HG02759 (cell line): Measurements from ENCODE around the gene DSTN.

Source experiments
- ATAC-seq: cut with Tn5 transposase; IDR thresholded peaks from one replicate; pipeline ENCODE4 v1.9.1; 2021; ENCODE audit warnings: mild to moderate bottlenecking, moderate library complexity; ENCODE audit not compliant: unreplicated experiment

DSTN gene

DNA sequence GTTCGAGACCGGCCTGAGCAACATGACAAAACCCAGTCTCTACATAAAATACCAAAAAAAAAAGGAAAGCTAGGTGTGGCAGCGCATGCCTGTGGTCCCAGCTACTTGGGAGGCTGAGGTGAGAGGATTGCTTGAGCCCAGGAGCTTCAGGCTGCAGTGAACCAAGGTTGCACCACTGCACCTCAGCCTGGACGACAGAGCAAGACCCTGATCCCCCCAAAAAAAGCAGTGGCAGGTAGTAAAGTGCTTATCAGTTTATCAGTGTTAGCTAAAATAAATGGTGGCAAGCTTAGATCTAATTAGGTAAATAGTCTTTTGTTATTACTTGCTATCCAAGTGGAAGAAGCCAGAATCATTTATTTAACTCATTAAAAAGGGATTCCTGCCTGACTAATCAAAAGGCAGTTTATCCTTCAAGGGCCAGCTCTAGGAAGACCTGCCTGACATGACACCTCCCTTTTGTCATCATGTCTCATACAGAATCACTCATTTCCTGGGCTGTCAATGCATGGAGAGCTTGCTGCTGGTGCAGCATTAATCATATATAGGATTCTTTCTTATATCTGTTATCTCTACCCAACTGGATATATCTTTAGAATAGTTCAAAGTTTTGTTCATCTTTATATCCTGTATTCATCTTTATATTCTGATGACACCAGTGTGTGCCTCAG is 9.6 kb downstream of the DSTN start:
- no peak for ATAC-seq

DNA sequence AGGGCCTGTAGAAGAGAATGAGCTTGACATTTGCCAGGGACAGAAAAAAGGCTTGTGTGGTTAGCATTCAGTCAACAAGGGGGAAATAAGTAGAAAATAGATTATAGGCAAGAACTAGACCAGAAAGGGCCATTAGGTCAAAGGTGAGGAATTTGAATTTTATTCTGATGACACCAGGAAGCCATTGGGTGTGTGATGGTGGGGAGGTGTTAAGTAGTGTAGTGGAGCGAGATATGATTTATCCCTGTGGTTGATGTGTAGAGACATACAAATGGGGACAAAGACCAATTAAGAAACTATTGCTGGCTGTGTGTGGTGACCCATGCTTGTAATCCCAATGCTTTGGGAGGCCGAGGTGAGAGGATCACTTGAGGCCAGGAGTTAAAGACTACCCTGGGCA is 11.0 kb downstream of the DSTN start:
- ATAC-seq, result no peak

DNA sequence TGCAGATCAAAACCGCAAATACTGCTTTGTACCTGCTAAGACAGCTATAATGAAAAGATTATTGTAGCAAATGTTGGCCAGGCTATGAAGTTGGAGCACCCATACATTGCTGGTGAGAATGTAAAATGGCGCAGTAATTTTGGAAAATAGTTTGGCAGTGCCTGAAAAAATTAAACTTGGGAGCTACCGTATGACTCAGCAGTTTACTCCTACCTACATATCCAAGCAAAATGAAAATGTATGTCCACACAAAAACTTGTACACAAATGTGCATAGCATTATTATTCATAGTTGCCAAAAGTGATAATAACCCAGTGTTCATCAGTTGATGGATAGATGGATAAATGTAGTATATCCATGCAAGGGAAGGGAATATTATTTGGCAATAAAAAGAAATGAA is 13.3 kb downstream of the DSTN start:
- no peak for ATAC-seq

DNA sequence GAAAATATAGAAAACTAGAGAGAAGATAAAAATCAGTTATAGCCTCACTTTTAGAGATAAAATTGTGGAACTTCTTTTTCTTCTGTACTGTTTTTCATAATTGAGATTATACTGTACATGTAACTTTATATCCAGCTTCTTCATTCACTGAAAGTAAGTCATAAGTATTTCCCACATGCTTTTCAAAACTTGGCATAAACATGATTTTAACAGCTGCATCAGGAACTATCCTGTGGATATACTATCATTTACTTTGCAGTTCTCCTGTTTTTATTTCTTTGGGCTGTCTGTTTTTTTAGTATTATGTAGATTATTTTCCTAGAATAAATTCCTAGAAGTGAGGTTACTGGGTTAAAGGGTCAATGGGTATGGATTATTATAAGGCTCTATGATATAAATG is 14.8 kb downstream of the DSTN start:
- ATAC-seq, result no peak

DNA sequence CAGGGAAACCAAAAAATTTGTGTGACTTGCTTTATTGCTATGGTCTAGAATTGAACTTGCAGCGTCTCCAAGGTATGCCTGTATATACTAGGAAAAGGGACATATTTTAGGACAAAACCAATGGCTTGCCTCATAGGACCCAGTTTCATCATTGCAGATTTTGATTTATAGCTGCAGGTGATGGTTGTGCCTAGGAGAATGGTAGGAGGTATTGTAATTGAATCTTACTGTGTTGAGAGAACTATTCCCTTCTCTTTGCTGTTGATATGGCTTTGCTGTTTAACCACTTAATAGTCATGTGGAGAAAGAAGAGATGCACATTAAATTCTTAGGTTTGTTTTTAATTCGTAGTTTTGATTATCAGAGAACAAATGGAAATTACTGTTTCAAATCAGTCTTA is 16.4 kb downstream of the DSTN start:
- ATAC-seq, result no peak

DNA sequence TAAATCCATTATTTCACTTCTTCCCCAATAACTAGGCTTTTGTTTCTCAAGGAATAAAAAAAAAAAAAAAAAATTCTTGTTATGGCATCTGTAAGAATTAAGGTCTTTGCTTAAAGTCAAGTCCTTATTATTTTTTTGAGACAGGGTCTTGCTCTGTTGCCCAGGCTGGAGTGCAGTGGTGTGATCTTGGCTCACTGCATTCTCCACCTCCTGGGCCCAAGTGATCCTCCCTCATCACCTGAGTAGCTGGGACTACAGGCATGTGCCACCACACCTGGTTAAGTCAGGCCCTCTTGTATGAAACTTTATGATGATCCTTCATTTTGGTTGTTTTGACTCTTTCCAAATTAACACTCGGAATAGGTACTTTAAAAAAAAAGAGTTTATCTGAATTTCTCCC is 17.3 kb downstream of the DSTN start:
- ATAC-seq, result no peak

DNA sequence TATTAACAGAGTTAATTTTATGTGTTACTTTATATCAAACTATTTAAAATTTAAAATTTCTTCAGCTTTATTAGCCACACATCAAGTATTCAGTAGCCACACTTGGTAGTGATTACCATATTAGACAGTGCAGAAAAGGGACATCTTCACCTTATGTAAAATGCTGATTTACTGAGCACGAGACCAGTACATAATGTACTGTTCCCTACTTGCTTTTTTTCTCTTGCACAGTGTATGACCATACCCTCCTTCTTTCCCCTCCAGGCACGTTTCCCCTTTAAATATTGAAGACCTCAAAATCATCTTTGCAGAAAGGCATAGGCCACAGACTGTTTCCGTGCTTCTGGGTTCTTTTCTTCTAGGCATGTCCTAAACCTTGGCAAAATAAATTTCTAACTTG is 17.9 kb downstream of the DSTN start:
- no peak for ATAC-seq

DNA sequence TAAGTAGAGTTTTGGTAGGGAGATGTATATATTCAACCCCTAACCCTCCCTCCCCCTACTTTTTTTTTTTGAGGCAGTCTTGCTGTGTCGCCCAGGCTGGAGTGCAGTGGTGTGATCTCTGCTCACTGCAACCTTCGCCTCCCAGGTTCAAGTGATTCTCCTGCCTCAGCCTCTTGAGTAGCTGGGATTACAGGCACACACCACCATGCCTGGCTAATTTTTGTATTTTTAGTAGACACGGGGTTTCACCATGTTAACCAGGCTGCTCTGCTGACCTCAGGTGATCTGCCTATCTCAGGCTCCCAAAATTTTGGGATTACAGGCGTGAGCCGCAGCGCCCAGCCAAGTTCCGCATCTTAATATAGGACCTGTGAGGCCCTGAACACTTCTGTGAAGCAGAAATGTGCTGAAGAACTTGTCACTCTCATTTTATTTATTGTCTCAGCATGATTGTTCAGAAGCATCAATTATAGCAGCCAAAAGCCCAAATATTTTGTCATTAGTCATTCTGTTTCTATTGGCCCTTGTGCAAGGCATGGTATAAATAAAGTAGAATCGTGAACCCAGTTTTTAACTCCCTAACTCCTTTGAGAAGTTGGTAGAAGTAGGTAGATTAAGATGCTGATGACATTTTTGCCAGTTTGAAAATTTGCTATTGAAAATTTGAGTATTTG is 19.4 kb downstream of the DSTN start:
- ATAC-seq, result no peak

DNA sequence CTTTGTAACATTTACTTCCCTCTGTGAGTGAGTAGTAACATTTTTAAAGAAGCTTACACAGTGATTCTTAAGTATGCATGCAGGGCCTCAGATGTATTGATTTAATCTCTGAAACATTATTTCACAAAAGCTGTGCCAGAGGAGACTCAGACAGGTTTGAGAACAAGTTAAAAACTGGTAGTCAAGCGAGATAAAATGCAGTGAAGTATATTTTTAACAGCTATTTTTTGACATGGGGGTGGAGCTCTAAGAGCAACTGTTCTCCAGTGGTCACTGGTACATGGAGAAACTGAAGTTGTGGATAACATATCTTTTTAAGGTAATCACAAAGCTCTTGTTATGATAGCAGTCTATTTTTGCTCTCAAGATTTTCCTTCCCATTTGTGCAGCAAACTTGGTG is 20.4 kb downstream of the DSTN start:
- ATAC-seq, result no peak

DNA sequence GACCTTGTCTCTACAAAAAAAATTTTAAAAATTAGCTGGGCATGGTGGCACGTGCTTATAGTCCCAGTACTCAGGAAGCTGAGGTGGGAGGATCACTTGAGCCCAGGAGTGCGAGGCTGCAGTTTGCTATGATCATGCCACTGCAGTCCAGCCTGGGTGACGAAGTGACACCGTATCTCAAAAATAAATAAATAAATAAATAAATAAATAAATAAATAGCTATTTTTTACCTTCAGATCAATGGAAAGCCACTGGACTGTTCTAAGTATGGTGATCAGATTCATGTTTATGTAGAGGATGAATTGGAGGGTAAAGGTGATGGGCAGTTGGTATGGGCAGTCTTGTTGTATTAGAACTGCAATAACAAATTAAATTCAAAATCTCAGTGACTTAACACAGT is 24.0 kb downstream of the DSTN start:
- ATAC-seq, result no peak

DNA sequence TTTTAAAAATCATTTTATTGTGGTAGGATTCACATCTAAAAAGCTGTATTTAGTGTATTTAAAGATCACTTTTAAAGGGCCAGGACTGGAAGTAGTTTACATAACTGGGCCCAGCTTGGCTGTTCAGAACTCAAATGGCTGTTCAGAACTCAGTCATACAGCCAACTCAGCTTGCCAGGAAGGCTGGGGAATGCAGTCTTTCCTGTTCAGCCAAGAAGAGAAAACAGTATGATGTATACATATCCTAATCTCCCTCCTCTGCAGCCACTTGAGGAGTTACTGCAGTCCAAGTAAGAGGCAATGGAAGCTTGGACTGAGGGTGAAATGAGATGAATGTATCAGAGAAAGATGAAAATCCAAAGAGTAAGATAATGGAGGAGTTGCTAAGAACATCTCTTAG is 24.6 kb downstream of the DSTN start:
- no peak for ATAC-seq

DNA sequence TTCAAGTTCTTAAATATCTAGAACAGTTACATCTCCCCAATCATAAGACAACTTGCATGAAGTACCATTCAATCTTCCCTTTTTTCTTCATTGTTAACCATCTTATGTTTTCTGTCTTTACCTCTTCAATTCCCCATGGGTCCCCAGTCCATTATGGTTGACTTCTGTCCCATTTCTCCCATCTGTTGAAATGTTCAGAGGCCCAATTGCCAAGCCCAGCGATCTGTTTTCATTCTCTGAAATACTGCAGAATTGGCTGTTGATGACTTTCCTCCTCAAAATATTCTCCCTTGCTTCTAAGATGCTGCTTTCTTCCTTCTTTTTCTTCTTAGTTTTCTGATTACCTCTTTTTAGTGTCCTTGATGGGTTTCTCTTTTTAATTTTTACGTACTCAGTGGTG is 26.0 kb downstream of the DSTN start:
- no peak for ATAC-seq

DNA sequence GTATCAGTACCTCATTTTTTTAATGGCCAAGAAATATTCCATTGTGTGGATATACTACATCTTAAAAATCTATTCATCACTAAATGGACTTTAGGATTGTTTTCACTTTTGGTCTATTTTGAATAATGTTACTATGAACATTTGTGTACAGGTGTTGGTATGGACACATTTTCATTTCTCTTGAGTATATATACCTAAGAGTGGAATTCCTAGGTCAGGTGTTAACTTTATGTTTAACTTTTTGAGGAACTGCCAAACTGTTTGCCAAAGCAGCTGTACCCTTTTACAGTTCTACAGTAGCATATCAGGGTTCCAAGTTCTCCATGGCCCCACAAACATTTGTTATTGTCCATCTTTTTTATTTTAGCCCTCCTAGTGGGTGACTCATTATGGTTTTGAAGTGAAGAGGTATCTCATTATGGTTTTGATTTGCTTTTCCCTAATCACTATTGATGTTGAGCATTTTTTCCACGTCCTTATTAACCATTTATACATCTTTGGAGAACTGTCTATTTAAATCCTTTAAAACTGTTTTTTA is 28.2 kb downstream of the DSTN start:
- no peak for ATAC-seq

DNA sequence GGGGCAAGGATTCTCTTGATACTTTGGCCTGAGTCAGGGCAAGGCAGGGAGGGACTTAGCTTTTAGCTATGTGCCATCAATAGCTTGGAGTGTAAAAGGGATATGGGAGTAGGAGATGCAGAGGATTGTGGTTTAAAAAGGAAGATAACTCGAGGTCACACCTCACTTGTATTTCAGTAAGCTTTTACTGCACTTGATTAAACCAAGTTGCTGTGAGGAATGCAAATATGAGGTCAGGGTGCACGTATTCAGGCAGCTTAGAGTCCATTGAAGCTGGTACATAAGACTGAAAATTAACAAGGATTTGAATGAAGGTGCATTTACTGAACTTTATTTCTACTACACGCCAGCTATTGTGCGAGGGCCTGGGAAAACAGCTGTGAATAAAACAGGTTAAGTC is 32.1 kb downstream of the DSTN start:
- no peak for ATAC-seq

DNA sequence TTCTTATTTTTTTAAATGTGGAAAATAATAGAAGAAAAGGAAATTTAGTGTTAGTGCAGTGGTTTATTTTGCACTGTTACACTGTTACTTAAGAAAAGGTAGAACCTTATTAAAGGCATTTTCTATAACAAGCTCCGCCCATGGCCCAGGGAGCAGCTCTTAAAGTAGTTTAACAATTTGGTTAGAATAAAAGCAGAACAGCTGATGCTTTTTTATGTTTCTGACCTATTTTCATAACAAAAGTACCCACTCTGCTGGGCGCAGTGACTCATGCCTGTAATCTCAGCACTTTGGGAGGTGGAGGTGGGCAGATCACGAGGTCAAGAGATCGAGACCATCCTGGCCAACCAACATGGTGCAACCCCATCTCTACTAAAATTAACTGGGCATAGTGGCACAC is 32.6 kb downstream of the DSTN start:
- no peak for ATAC-seq

DNA sequence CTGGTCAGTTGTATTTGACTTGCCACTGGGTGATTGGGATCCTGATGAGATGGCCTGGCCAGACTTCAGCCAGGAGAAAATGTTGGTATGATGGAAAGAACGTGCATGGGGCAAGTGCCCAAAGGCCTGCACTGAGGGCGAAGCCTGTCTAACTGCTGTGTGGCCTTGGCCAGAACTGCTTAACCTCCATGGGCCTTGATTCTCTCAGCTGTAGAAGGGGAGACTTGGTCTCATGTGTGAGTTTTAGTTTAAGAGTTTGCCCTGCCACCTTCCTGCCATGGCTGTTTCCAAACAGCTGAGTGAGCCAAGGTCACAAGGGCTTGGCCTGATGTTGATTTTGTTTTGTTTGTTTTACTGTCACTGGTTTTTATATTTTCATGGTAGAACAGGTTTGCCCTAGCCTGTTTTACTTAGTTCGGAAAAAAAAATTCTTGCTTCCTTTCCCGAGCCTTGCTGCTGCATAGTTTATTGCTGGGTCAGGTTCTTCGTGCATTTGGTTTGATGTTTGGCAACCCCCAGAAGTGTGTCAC is 35.3 kb downstream of the DSTN start:
- no peak for ATAC-seq

DNA sequence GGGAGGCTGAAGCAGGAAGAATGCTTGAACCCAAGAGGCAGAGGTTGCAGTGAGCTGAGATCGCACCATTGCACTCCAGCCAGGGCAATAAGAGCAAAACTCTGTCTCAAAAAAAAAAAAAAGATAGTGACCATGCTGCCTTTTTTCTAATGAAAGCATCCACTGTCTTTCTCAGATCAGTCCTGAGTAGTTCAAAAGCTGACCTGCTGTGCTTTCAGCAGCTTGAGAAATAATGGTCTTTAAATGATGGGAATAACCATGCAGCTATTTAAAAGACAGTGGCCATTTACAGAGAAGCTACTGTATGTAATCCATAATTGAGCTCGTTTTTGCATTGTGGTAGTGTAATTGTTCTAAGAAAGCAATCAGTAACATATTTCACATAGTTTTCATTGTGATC is 36.1 kb downstream of the DSTN start:
- ATAC-seq, result no peak

DNA sequence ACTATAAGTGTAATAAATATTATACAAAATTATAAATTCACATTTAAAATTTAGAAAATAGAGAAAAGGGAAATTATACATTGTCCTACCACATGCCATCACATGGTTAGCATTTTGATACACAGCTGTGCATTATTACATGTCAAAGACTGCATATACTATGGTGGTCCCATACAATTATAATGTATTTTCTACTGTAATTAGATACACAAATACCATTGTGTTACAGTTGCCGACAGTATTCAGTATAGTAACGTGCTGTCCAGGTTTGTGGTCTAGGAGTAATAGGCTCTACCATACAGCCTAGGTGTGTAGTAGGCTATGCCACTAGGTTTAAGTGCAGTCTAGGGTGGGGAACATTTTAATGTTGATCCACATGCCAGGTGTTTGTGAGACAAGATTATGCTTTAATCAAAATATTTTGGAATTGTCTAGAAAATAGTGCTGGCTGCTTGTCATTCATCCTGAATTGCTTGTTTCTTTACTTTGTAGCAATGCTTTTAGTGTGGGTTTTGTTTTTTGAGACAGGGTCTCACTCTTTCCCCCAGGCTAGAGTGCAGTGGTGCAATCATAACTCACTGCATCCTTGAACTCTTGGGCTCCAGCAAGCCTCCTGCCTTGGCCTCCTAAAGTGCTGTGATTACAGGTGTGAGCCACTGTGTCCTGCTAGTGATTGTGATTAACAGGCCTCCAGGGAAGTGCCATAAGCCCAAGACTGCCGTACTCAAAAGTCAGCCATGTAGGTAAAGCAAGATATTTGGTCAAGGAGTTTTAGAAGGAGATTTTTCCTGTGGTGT is 39.0 kb downstream of the DSTN start:
- no peak for ATAC-seq

DNA sequence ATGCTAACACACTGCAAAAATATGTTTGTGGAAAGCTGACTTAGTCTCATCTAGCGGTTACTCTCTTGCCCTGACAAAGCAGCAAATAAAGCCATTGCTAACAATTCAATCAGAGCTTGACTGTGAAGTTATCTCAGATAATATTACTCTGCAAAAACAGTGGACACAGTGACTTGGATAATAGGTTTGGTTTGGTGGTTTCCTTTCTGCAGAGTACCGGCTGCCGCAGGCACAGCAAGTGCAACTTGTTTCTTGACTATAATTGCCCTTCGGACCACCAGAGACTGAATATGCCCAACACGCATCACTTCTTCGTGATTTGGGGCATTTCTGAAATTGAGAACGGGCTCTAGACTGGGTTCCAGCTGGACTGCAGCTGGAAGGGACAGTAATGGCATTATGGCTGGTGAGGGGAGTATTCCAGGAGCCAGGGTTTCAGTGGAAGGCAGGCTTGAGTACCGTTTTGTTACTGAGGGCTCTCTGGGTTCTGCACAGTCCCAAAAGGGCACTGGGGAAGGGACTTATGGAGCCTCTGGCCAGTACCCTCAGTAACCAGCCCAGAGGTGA is 40.0 kb downstream of the DSTN start:
- ATAC-seq, result no peak

DNA sequence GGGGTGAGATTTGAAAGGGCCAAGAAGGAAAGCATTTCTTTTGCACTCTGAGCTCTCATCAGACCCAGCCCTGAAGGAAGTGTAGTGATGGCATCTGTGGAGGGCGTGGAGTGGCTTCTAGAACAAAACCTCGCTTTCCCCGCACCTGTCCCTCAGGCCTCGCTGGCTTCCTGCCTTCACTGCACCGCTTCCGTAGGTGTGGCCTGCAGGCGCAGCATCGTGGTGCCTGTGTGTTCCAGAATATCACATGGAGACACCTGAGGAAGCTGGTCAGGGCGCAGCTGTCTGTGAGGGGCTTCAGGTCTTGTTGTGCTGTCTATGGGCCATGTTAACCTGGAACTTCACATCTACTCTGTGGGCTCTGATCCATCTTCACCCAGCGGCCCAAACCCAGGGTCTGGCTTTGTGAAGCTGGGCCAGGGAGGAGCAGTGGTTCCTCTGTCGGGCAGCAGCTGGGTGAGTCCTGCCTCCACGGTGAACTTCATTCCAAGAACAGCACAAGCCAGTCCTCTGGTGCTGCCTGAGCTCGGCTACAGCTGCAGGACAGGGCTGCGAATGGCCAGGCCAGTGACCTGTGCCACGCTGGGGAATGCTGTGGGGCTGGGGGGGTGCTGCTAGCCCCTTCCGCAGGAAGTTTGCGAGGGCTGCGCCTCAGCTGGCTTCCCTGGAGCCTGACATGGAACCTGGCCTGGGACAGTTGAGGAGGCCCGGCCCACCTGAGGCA is 40.9 kb downstream of the DSTN start:
- no peak for ATAC-seq

DNA sequence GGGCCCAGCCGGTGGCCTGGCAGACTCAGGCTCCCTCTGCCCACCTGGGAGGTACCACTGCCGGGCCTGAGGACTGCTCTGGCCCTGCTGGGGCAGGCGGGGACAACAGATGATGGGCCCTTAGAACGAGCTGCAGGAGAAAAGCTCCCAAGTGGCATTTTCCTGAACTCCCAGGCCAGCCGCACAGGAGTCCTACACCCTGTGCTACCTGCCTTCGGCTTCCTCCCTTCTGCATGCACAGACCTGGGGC is 41.3 kb downstream of the DSTN start:
- no peak for ATAC-seq
